H9 (cell line): ENCODE data around the gene BBOF1. TPM values are rescaled to one million over a fixed set of nuclear protein-coding genes. Genes with fewer than 3 reads are reported as not detected.

ENCODE experiments used
- DNase-seq: peaks from one replicate; pipeline ENCODE4 v3.0.0-alpha.2; 2017
- H2AFZ ChIP-seq: one replicate; pipeline ENCODE4 v1.6.1; 2013; ENCODE audit warnings: mild to moderate bottlenecking, low read length, control low read depth, moderate library complexity
- H2AK5ac ChIP-seq: 2 replicates; pipeline ENCODE4 v1.6.1; 2013; ENCODE audit warnings: low read length, control low read depth, mixed read lengths; ENCODE audit not compliant: insufficient read length
- H2BK120ac ChIP-seq: one replicate; pipeline ENCODE4 v1.6.1; 2013; ENCODE audit warnings: low read depth, mild to moderate bottlenecking, low read length, control low read depth, inconsistent platforms; ENCODE audit not compliant: poor library complexity, severe bottlenecking
- H2BK12ac ChIP-seq: 2 replicates; pipeline ENCODE4 v1.6.1; 2013; ENCODE audit warnings: low read length, control low read depth, mixed read lengths, low read depth; ENCODE audit not compliant: insufficient read length
- H2BK15ac ChIP-seq: 2 replicates; pipeline ENCODE4 v1.6.1; 2013; ENCODE audit warnings: low read depth, low read length, control low read depth
- H2BK20ac ChIP-seq: one replicate; pipeline ENCODE4 v1.6.1; 2013; ENCODE audit warnings: low read depth, mild to moderate bottlenecking, low read length, control low read depth, inconsistent platforms; ENCODE audit not compliant: poor library complexity, severe bottlenecking
- H2BK5ac ChIP-seq: 2 replicates; pipeline ENCODE4 v1.6.1; 2013; ENCODE audit warnings: low read length, control low read depth, mixed read lengths; ENCODE audit not compliant: insufficient read length
- H3K14ac ChIP-seq: 2 replicates; pipeline ENCODE4 v1.6.1; 2013; ENCODE audit warnings: low read length, control low read depth; ENCODE audit not compliant: insufficient read depth
- H3K18ac ChIP-seq: 2 replicates; pipeline ENCODE4 v1.6.1; 2013; ENCODE audit warnings: low read depth, mild to moderate bottlenecking, mixed read lengths, low read length, control low read depth; ENCODE audit not compliant: insufficient read length
- H3K23ac ChIP-seq: 2 replicates; pipeline ENCODE4 v1.6.1; 2013; ENCODE audit warnings: low read length, control low read depth, mixed read lengths, low read depth; ENCODE audit not compliant: insufficient read length
- H3K23me2 ChIP-seq: 2 replicates; pipeline ENCODE4 v1.6.1; 2013; ENCODE audit warnings: low read depth, mild to moderate bottlenecking, mixed read lengths, low read length, control low read depth; ENCODE audit not compliant: insufficient read length, poor library complexity, severe bottlenecking
- H3K27ac ChIP-seq: 2 replicates; pipeline ENCODE4 v1.5.1; 2013; ENCODE audit warnings: low read length, control low read depth, mixed read lengths, low read depth; ENCODE audit not compliant: insufficient read length
- H3K27me3 ChIP-seq: 2 replicates; pipeline ENCODE4 v1.6.1; 2013; ENCODE audit warnings: low read length, control low read depth, inconsistent platforms; ENCODE audit not compliant: insufficient read depth
- H3K4ac ChIP-seq: 2 replicates; pipeline ENCODE4 v1.6.1; 2013; ENCODE audit warnings: low read depth, mild to moderate bottlenecking, control low read depth, inconsistent platforms, low read length, moderate library complexity
- H3K4me1 ChIP-seq: 2 replicates; pipeline ENCODE4 v1.6.1; 2013; ENCODE audit warnings: low read length, control low read depth, inconsistent platforms; ENCODE audit not compliant: insufficient read depth
- H3K4me2 ChIP-seq: 2 replicates; pipeline ENCODE4 v1.6.1; 2013; ENCODE audit warnings: low read length, control low read depth, mixed read lengths; ENCODE audit not compliant: insufficient read length, insufficient read depth
- H3K56ac ChIP-seq: 2 replicates; pipeline ENCODE4 v1.6.1; 2013; ENCODE audit warnings: low read depth, mild to moderate bottlenecking, mixed read lengths, low read length, control low read depth; ENCODE audit not compliant: insufficient read length
- H3K79me1 ChIP-seq: 2 replicates; pipeline ENCODE4 v1.6.1; 2013; ENCODE audit warnings: low read depth, mild to moderate bottlenecking, moderate library complexity, low read length, control low read depth, inconsistent platforms; ENCODE audit not compliant: insufficient read depth, poor library complexity, severe bottlenecking
- H3K79me2 ChIP-seq: 2 replicates; pipeline ENCODE4 v1.6.1; 2013; ENCODE audit warnings: low read length, control low read depth, inconsistent platforms; ENCODE audit not compliant: insufficient read depth
- H3K9ac ChIP-seq: 2 replicates; pipeline ENCODE4 v1.6.1; 2013; ENCODE audit warnings: low read length, control low read depth, mixed read lengths; ENCODE audit not compliant: insufficient read length; ENCODE audit errors: extremely low read depth
- H3K9me3 ChIP-seq: one replicate; pipeline ENCODE4 v1.6.1; 2013; ENCODE audit warnings: low read depth, low read length, inconsistent platforms; ENCODE audit not compliant: control insufficient read depth
- H3T11ph ChIP-seq: one replicate; pipeline ENCODE4 v1.6.1; 2013; ENCODE audit warnings: mild to moderate bottlenecking, low read length, control low read depth, inconsistent platforms
- H4K20me1 ChIP-seq: one replicate; pipeline ENCODE4 v1.6.1; 2013; ENCODE audit not compliant: control insufficient read depth, insufficient read length, insufficient read depth
- H4K5ac ChIP-seq: 2 replicates; pipeline ENCODE4 v1.6.1; 2013; ENCODE audit warnings: low read depth, mild to moderate bottlenecking, mixed read lengths, low read length, control low read depth; ENCODE audit not compliant: insufficient read length
- H4K8ac ChIP-seq: replicated peaks from 2 replicates; pipeline ENCODE4 v1.6.1; 2013; ENCODE audit warnings: low read length, control low read depth, mixed read lengths, low read depth; ENCODE audit not compliant: insufficient read length
- H4K91ac ChIP-seq: 2 replicates; pipeline ENCODE4 v1.6.1; 2013; ENCODE audit warnings: low read depth, mild to moderate bottlenecking, moderate library complexity, mixed read lengths, low read length, control low read depth; ENCODE audit not compliant: insufficient read length
- H3K27ac Mint-ChIP-seq, 3 experiments: 2 replicates in 2 of 3; 3 replicates in 1 of 3; pipeline ENCODE4 v1.8.0; 2020 to 2021; ENCODE audit warnings: mixed read lengths in 3 of 3, mild to moderate bottlenecking in 1 of 3, moderate library complexity in 1 of 3
- H3K27me3 Mint-ChIP-seq: 2 replicates; pipeline ENCODE4 v1.8.0; 2021; ENCODE audit warnings: low read depth, mild to moderate bottlenecking, moderate library complexity, mixed read lengths
- H3K36me3 Mint-ChIP-seq, 3 experiments: 2 replicates in 2 of 3; 3 replicates in 1 of 3; pipeline ENCODE4 v1.8.0; 2020 to 2021; ENCODE audit warnings: low read depth in 3 of 3, mixed read lengths in 3 of 3; ENCODE audit not compliant: insufficient read depth in 1 of 3
- H3K4me1 Mint-ChIP-seq, 2 experiments: 2 replicates each; pipeline ENCODE4 v1.8.0; 2020; ENCODE audit warnings: mixed read lengths in 2 of 2
- H3K4me3 Mint-ChIP-seq, 2 experiments: 2 replicates in 1 of 2; 3 replicates in 1 of 2; pipeline ENCODE4 v1.8.0; 2020 to 2021; ENCODE audit warnings: mild to moderate bottlenecking in 2 of 2, mixed read lengths in 2 of 2, moderate library complexity in 1 of 2
- H3K9me3 Mint-ChIP-seq, 2 experiments: 2 replicates in 1 of 2; 3 replicates in 1 of 2; pipeline ENCODE4 v1.8.0; 2020; ENCODE audit warnings: mild to moderate bottlenecking in 2 of 2, mixed read lengths in 2 of 2, moderate library complexity in 1 of 2
- CTCF ChIP-seq: fragments of 200-600 bp; sonication (generic); conservative IDR thresholded peaks from 3 replicates; pipeline ENCODE4 v1.8.0; 2021; ENCODE audit warnings: antibody characterized with exemption, mild to moderate bottlenecking
- WGBS: extraction: QIAGEN DNeasy Blood & Tissue Kit; methylation state at CpG from one replicate; pipeline ENCODE4 v1.1.7; 2013; ENCODE audit warnings: missing lambda C conversion rate, low lambda C conversion rate, mixed read lengths; ENCODE audit not compliant: insufficient read length; ENCODE audit errors: extremely low coverage; 5-methylcytosine and 5-hydroxymethylcytosine counted together
- total RNA-seq: library from RNA; stranded (reverse); gene quantifications from 2 replicates; pipeline ENCODE4 v1.2.1, GENCODE V29; 2021

BBOF1 gene
- total RNA-seq, 1 experiment from 2014 or later = 0.61 TPM

- Histone ChIP-seq H4K20me1 (no peaks in the 10 kb centered on the region), H2BK5ac (no peak overlapping the region), H3K14ac (no peak overlapping the region), H4K5ac (no peak overlapping the region), H3K4me1 (no peaks in the 10 kb centered on the region), H3K4ac (no peak overlapping the region), H2BK12ac (no peak overlapping the region), H3K79me2 (no peaks in the 10 kb centered on the region; the same call in 1 of the 2 replicates), H3K9ac (no peak overlapping the region), H4K91ac (no peak overlapping the region), H2AFZ (no peak overlapping the region), H4K8ac (no peak overlapping the region), H3K9me3 (no peaks in the 10 kb centered on the region), H3K23me2 (peaks cover 4% of the 10 kb centered on the region), H2AK5ac (no peak overlapping the region), H3K18ac (no peak overlapping the region), H3K23ac (no peak overlapping the region), H3K79me1 (no peaks in the 10 kb centered on the region), H2BK120ac (no peak overlapping the region), H3K56ac (no peak overlapping the region), H3K27ac (no peak overlapping the region), H2BK20ac (no peak overlapping the region), H3K4me2 (no peak overlapping the region), H3K27me3 (no peaks in the 10 kb centered on the region), H2BK15ac (no peak overlapping the region), H3T11ph (no peak overlapping the region)
- Mint-ChIP-seq H3K9me3 (no peaks in the 10 kb centered on the region; a peak in 1 of 5 replicates), H3K4me1 (peaks cover 11 to 15% of the 10 kb centered on the region in 2 experiments), H3K27ac (no peak overlapping the region), H3K36me3 (no peaks in the 10 kb centered on the region; a peak in 1 of 7 replicates), H3K27me3 (no peaks in the 10 kb centered on the region; the same call in 1 of the 2 replicates), H3K4me3 (no peak overlapping the region)
- TF ChIP-seq CTCF = no peak
- WGBS = no CpG with 5 or more reads among the region's 3 CpGs
- DNase-seq = no peak
These were observed 62.3 kb downstream of the BBOF1 start for GRCh38 chr14:74081491-74081890.
